ENCODE measurements around the gene IL5.

DNA sequence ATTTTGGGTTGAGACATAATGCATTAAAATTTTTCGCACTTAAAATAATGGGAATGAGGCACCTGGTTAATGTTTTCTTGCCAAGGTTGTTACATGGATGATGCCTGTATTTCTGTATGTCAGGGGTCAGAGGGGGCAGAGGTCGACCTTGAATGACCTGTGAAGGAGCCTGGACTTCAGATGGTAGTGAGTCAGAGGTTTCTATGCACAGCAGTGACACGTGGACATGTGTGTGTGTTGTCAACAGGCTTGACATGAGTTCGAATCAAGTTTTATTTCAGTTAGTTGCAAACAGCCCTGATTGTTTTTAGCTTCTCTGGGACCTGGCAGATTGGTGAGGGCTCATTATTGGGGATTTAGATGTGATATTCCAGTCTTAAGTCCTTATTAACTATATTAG, 3.6 kb downstream of the IL5 start:
- no peak for TF ChIP-seq CTCF (IDR thresholded peaks at IDR 0.05)
- no peak for TF ChIP-seq POLR2A (IDR thresholded peaks at IDR 0.05)
- no peak for TF ChIP-seq EP300 (IDR thresholded peaks at IDR 0.05)
- TF ChIP-seq POLR2AphosphoS5 (IDR thresholded peaks at IDR 0.05), result no peak
